Smooth muscle cell of the brain vasculature (primary cell): ENCODE data around the gene ATP6V1D.
"Not testable (repeated sequence)": the region's sequence is repeated elsewhere in the genome, so short reads cannot be mapped to it uniquely, and the experiment has no call there.

Experiments used
- DNase-seq: peaks from one replicate; pipeline ENCODE4 v3.0.0-alpha.2; 2012; ENCODE audit warnings: low read depth, low spot score

Gene ATP6V1D

DNA sequence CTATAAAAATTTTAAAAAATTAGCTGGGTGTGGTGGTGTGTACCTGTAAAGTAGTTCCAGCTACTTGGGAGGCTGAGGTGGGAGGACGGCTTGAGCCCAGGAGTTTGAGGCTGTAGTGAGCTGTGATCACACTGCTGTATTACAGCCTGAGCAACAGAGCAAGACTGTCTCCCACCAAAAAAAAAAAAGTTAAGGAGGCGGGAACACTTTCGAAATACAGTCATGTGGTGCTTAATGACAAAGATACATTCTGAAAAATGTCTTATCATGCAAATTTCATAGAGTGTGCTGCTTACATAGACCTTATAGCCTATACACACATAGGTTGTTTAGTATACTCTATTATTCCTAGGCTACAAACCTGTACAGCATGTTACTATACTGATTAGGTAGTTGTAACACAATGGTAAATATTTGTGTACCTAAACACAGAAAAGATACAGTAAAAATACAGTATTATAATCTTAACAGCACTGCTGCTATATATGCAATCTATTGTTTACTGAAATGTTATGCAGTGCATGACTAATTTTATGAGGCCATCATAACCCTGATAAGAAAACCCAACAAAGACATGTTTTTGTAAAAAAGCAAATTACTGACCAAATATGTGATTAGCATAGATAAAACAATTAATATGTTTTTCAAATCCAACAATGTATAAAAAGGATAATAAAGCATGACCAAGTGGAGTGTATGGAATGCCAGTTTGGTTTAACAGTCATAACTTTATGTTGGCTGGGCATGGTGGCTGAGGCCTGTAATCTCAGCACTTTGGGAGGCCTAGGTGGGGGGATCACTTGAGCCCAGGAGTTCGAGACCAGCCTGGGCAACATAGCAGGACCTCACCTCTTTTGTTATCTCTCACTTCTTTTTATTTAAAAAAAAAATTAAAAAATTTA is 11.9 kb upstream of the ATP6V1D start:
- no peak for DNase-seq

DNA sequence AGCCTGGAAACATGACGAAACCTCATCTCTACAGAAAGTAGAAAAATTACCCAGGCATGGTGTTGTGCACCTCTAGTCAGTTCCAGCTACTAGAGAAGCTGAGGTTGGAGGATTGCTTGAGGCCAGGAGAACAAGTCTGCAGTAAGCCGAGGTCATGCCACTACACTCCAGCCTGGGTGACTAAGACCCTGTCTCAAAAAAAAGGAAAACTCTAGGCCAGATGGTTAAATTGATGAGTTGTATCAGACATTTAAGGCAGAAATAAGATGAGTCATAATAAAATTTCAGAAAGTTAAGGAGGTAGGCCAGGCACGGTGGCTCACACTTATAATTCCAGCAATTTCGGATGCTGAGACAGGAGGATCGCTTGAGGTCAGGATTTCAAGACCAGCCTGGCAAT is 11.2 kb upstream of the ATP6V1D start:
- no peak for DNase-seq

DNA sequence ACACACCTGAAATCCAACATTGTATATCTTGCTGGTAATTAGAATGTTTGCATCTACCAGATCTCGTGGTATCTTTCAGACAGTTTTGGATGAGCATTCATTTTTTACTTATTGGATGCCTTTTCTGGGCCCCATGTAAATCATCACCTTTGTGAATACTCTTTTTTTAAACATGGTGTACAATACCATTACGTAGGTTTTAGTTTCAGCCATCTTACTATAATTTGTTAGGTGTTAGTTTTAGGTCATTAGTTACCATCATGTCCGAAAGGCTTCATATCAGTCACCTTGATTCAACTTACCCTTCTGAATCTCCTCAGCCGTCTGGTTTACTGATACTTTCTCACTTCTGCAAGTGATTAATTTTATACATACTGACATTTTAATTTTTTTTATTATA is 5.9 kb upstream of the ATP6V1D start:
- no peak for DNase-seq

DNA sequence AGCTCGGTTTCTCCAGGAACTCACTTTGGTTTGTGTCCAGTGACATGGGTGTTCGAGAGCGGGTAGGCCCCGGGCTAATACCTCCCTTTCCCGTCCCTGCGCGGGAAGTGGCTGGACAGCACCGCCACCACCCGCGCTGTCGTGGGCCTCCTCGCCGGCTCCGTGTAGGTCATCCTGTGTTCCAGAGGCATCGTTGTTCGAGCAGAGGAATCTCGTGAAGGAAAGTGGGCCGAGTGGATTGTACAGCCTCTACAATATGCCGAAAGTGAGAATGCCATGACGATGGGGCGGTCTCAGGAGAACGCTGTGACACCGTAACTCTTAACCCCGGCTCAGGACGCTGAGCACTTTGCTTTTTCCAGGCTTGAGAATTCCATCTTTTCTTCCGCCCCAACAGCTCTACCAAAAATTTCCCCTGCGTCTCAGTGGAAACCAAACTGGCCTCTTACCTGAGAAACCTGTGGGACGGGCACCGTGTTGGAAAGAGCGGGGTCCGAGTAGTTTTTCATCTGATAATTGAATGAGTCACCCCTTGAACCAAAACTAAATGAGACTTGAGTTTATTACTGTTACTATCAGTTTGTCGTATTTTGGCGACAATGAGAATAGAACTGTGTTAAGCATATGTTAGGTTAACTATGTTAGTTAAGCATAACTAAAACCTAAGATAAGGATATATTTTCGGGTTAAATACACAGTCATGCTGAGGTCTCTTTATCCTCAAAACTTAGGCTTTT is 1.0 kb upstream of the ATP6V1D start:
- DNase-seq = no peak

DNA sequence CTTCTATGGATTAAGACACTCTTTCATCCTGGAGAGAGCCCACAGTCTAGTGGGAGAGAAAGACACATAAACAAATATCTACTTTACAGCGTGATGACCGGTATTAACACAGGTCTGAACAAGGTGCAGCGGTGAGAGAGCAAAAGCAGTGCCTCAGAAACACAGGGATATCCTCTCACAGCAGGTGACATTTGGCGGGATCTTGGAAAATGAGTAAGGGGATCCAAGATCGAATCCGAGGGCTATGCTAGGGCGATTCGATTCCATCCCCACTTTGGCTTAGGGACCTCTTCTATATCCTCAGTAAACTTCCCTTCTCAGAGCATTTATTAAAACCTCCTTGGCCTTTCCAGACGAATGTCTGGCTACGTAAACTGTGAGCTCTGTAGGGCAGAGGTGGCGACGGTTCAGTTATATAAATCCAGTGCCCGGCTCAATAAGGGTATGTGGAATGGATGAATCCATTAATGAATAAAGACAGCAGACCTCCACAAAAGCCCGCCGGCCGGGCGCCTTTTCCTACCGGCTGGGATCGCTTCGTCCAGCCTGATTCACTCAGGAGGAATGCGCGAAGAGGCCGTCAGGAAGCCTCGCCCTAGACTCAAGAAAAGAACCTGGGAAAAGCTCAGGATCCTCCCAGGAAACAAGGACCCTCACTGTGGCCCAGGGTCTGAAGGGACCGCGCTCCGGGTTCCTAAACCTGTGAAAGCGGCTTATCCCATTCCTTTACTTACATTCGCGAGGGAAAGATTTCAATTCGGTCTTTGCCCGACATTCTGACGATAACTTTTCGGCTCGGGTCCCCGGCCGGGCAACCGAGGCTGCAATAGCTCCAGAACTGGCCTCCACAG is 455 bp downstream of the ATP6V1D start:
- DNase-seq = no peak

- DNase-seq = no peak
Observed at GRCh38 chr14:67357969-67358354, 1.6 kb downstream of the ATP6V1D start.

DNA sequence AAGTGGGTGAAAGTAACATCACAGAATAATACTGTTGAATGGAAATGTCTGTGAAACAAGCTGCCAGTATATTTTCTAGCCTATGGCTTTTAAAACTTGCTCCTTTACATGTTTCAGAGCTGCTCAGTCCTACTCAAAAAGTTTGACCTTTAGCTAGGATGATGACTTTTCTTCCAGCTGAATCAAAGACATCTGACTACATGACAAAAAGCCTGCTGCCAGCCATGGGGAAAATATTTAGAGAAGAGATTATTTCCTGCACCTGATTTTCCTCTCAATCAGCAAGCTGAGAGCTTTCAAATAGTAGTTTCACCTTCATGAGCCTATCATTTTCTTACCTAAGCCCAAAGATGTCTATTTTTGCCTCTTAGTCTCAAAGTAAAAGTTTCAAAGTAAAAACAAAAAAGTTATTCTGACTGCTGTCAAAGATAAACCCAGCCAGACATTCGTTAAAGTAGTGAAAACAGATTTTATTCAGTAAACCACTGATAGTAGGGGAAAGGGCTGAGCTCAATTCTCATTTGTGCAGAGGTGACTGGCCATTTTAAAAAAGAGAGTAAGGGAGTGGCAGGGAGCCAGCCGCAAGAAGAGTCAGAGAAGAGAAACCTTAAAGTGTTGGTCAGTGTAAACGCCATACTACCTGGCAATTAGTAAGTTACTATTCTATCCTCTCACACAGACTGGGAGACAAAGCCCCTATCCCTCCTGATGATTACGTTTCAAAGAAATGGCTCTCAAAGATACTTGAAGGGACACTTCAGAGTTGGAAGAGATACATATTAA is 2.2 kb downstream of the ATP6V1D start:
- no peak for DNase-seq

DNA sequence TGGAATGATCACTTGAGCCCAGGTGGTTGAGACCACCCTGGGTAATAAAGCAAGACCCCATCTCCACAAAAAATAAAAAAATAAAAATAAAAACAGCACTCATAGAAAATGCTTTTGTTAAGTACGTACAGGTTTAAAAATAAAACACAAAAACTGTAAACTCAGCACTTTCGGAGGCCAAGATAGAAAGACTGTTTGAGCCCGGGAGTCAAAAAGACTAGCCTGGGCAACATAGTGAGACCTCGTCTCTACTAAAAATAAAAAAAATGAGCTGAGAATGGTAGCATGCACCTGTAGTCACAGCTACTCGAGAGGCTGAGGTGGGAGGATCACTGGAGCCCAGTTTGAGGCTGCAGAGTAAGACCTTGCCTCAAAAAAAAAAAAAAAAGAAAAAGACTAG is 7.5 kb downstream of the ATP6V1D start:
- no peak for DNase-seq

DNA sequence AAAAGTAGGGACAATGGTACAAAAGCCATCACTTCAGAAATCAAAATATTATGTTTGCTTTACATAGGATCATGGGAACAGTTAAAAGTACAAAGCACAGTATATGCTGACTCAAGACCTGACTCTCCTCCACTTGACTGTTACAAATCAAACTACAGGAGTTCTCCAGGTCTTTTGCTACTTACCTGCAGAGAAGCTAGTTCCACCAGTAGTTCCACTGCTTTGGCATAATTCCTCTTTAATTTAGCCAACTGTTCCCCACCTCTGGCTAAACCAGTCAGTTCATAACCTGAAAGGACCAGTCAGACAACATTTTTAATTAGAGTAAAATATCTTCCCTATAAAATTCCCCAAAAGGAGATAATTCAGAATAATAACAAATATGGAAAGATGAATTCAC is 14.0 kb downstream of the ATP6V1D start:
- no peak for DNase-seq

GRCh38 chr14:67343601-67344230 is 15.9 kb downstream of the ATP6V1D start:
- DNase-seq = no peak

GRCh38 chr14:67341231-67341630 is 18.4 kb downstream of the ATP6V1D start:
- DNase-seq = not testable (repeated sequence)

GRCh38 chr14:67335781-67336180 is 23.8 kb downstream of the ATP6V1D start:
- no peak for DNase-seq

DNA sequence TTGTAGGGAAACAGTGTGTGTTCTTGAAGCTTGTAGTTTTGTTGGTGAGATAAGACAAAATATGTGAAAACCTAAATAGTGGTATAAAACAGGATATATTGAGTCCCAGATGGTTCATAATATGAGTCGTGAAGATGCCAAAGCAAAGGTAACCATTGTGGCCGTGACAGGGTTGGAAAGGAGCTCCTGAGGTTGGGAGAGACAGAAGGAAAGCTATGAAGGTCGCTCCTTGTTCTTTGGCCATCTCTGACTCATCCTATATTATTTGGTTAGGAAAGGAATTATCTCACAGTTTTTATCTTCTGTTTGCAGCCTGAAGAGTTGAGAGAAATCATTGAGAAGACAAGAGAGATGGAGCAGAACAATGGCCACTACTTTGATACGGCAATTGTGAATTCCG is 27.1 kb downstream of the ATP6V1D start:
- no peak for DNase-seq

DNA sequence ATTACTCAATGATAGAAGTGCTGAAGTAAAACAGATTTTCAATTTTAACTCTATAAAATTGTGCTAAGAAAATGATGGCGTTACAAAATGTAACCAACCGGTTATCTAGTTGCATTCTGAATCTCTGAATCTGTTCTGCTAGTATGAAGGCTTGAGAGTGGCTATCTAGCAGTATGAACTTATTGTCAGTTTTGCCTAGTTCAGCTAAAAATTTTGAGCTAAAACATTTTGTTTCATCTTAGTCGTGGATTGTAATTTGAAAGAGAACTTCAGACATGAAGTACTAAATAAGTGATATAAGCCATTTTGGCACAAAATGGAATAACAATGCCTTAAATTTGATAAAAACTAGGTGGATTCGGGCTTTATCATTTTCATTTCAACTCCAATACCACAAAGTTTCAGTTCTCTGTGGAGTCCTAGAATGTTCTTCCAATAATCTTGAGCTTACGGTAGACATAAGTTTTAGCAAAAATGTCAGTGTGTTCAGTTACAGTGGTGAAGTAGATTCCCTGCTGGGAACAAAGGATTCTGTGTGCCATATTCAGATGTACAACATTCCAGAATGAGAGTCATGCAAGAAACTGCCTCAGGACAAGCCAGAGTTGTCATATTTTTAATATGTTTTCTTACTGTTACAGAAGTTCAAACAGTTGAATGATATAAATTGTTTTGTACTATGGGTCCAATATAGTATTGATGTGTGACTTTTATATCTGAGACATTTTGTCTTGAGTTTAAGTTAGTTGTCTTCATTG is 28.1 kb downstream of the ATP6V1D start:
- DNase-seq = no peak

DNA sequence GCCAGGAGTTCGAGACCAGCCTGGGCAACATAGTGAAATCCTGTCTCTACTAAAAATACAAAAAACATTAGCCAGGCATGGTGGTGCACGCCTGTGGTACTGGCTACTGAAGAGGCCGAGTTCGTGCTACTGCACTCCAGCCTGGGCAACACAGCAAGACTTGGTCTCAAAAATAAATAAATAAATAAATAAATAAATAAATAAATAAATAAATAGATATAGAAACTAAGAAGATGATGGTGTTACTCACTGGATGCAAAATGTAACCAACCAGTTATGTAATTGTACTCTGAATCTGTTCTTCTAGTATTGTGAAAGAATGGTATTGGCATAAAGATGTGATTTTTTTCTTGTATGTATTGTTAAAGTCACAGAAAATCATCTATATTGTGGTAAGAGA is 29.9 kb downstream of the ATP6V1D start:
- DNase-seq = not testable (repeated sequence)

- no peak for DNase-seq
Observed at GRCh38 chr14:67319142-67319541, 40.5 kb downstream of the ATP6V1D start.

- DNase-seq = no peak
Observed at GRCh38 chr14:67317822-67318221, 41.8 kb downstream of the ATP6V1D start.

DNA sequence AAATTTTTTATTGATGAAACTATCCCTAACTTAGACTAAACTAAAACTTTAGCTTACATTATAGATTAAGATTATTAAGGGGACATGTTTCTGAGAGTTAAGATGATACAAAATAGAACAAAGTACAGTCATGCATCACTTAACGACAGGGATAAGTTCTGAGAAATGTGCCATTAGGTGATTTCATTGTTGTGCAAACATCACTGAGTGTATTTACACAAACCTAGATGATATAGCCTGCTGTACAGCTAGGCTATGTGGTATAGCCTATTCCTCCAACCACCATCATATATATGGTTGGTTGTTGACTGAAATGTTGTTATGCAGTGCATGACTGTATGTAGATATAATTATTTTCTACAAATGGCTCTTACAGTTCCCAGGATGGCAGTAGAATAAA is 46.5 kb downstream of the ATP6V1D start:
- no peak for DNase-seq

DNA sequence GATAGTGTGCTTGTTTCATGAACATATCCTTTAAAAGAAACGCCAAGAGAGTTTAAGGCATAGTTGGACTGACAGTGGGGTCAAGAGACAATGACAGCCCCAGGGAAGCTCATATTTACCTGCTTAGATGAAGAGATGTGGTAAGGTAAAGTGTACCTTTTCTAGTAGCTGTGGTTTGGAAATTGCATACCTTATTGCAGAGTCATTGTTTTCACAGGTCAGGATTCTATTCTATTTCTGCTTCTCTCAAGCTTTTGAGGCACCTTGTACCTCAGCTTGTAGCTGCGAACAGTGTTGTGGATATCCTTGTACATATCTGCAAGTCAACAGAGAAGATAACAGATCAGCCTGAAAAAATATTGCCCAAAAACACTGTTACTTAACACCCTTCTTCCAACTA is 47.7 kb downstream of the ATP6V1D start:
- DNase-seq = no peak
